ENCODE data around the gene PMFBP1. TPM values are rescaled to one million over a fixed set of nuclear protein-coding genes. Genes with fewer than 3 reads are reported as not detected.
A peak's percentile ranks its signal among the peaks of the same experiment; 100 is the strongest.

Gene PMFBP1
- total RNA-seq, 1 experiment from 2014 or later, result 1.4 TPM

DNA sequence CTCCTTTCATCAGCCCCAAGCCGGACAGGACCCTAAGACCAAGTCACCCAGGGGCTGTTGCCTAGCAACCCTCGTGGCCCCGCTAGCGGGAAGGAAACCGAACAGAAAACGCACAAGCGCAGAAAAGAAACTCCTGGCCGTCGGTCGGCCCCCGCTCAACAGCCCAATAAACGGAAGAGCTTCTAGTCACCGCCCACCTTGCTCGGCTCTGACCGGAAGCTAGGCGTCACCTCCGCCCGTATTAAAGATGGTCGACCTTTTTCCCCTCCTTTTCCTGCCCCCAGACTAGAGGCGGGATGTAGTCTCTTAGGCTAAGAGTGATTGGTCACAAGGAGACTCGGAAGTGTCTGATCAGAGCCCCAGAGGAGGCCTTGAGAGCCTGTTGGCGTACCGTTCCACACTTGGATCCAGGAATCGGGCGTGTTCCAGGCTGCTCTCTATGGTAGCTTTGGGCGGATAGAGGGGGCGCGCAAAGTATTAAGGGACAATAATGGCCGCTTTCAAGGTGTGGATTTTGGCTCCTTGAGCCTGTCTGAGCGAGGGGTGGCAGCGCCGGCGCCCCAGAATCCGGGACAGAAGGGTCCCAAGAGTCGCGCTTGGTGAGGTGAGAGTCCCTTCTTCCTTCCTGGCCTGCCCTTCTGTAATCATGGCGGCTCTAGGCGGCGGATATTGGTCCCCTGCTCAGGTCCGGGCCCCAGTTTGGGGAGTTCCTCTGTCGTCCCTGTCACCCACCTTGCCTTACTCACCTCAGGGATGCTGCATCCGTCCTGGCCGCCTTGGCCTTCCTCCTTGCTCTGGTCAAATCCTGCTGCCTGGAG, 78.3 kb downstream of the PMFBP1 start, which contains the start of the genes DHX38 and TXNL4B:
DHX38 (plus strand) TSS at position 400 of the 818 bp plus-strand sequence. CDS start 2,311 bp downstream, outside the sequence.
TXNL4B (minus strand) TSS at position 173 of the 818 bp plus-strand sequence. CDS start 2,871 bp downstream, outside the sequence.
- Mint-ChIP-seq H3K27ac (ENCODE audit: low read depth, unreplicated experiment) (peak within 1 kb of the TSS; percentile 93), H3K36me3 (ENCODE audit: insufficient read depth, unreplicated experiment) (peaks cover 39% of the 10 kb centered on the region), H3K9me3 (ENCODE audit: unreplicated experiment) (no peaks in the 10 kb centered on the region), H3K4me3 (ENCODE audit: unreplicated experiment) (peak within 1 kb of the TSS; percentile 99), H3K27me3 (ENCODE audit: insufficient read depth, unreplicated experiment) (no peaks in the 10 kb centered on the region), H3K4me1 (ENCODE audit: insufficient read depth, unreplicated experiment) (peaks cover 38% of the 10 kb centered on the region)
- CTCF ChIA-PET, result interaction anchor here (0.7 to 6.7 kb wide), 5 partner anchors 10 to 441 kb away, joined by 3 to 65 read pairs (median 6); partner anchors contain the start of gene HPR
- POLR2A ChIA-PET, result interaction anchor here (0.6 to 2.6 kb wide), 25 partner anchors 10 to 963 kb away, joined by 3 to 11 read pairs (median 3); partner anchors contain the start of genes AP1G1, IST1, ZNF23 and ZNF821
- DNase-seq (ENCODE audit: unreplicated experiment), result peak; percentile 99
- intact Hi-C loops (cut with micrococcal nuclease), result loop anchor here (10.0 kb wide), 1 partner anchor 199 kb away; the partner anchor contains the start of gene IST1
- no TSS peak for BruUV-seq (replicated peaks)
- TF ChIP-seq CTCF (IDR thresholded peaks at IDR 0.05; ENCODE audit: unreplicated experiment), result no peak

DNA sequence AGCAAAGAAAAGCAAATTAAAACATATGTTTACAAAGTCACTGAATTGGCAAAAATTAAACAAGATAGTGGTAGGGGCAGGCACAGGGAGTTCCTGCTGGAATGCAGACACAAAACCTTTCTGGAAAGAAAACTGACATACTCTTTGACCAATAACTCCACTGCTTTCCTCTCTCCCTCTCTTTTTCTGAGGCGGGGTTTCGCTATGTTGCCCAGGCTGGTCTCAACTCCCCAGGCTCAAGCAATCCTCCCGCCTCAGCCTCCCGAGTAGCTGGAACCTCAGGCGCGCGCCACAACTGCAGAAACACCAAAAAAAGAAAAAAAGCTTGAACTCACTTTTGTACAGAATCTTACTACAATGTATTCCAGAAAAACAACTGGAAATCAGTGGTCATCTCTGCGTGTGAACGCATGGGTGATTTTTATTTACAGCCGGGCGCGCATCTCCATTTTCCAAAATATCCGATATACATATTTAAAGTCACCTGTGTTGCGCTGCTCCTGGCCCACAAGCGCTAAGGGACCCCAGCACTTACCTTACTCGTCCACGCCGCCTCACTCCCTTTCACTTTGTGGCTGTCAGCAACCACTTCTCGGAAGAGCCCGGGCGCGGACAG, 79.0 kb downstream of the PMFBP1 start:
- Mint-ChIP-seq H3K27me3 (ENCODE audit: insufficient read depth, unreplicated experiment) (no peaks in the 10 kb centered on the region), H3K4me1 (ENCODE audit: insufficient read depth, unreplicated experiment) (peaks cover 38% of the 10 kb centered on the region), H3K36me3 (ENCODE audit: insufficient read depth, unreplicated experiment) (peaks cover 39% of the 10 kb centered on the region), H3K4me3 (ENCODE audit: unreplicated experiment) (peak overlapping the region; percentile 99), H3K27ac (ENCODE audit: low read depth, unreplicated experiment) (peak overlapping the region; percentile 93), H3K9me3 (ENCODE audit: unreplicated experiment) (no peaks in the 10 kb centered on the region)
- DNase-seq (ENCODE audit: unreplicated experiment), result peak; percentile 55
- intact Hi-C loops (cut with micrococcal nuclease), result loop anchor here (10.0 kb wide), 1 partner anchor 198 kb away; the partner anchor contains the start of gene IST1
- TF ChIP-seq CTCF (IDR thresholded peaks at IDR 0.05; ENCODE audit: unreplicated experiment), result no peak
- ChIA-PET CTCF (interaction anchor here (0.7 to 2.1 kb wide), 5 partner anchors 14 to 442 kb away, joined by 3 to 14 read pairs (median 3); partner anchors contain the start of gene PKD1L3), POLR2A (interaction anchor here (0.6 to 2.6 kb wide), 21 partner anchors 9 to 964 kb away, joined by 3 to 11 read pairs (median 3); partner anchors contain the start of genes AP1G1, IST1 and ZNF821)
- BruUV-seq (replicated peaks), result TSS peak; percentile 43

- ChIA-PET POLR2A (no interaction called here), CTCF (interaction anchor here (0.6 to 2.8 kb wide), 4 partner anchors 20 to 28 kb away, joined by 3 to 18 read pairs (median 9); partner anchors contain the start of gene HPR)
- BruUV-seq (replicated peaks), result no TSS peak
- TF ChIP-seq CTCF (IDR thresholded peaks at IDR 0.05; ENCODE audit: unreplicated experiment), result no peak
- Mint-ChIP-seq H3K4me1 (ENCODE audit: insufficient read depth, unreplicated experiment) (peaks cover 31% of the 10 kb centered on the region), H3K36me3 (ENCODE audit: insufficient read depth, unreplicated experiment) (peaks cover 49% of the 10 kb centered on the region), H3K27me3 (ENCODE audit: insufficient read depth, unreplicated experiment) (no peaks in the 10 kb centered on the region), H3K27ac (ENCODE audit: low read depth, unreplicated experiment) (peak overlapping the region; percentile 34), H3K4me3 (ENCODE audit: unreplicated experiment) (peak overlapping the region; percentile 99), H3K9me3 (ENCODE audit: unreplicated experiment) (no peaks in the 10 kb centered on the region)
- DNase-seq (ENCODE audit: unreplicated experiment), result peak; percentile 6
- intact Hi-C loops (cut with micrococcal nuclease), result loop anchor here (10.0 kb wide), 1 partner anchor 196 kb away; the partner anchor contains the start of gene IST1
Observed at GRCh38 chr16:72091217-72091616, 80.7 kb downstream of the PMFBP1 start.

All from MCF 10A (cell line).